Measurements from ENCODE around the gene PRDM10.
A peak's percentile ranks its signal among the peaks of the same experiment; 100 is the strongest.

The PRDM10 gene

DNA sequence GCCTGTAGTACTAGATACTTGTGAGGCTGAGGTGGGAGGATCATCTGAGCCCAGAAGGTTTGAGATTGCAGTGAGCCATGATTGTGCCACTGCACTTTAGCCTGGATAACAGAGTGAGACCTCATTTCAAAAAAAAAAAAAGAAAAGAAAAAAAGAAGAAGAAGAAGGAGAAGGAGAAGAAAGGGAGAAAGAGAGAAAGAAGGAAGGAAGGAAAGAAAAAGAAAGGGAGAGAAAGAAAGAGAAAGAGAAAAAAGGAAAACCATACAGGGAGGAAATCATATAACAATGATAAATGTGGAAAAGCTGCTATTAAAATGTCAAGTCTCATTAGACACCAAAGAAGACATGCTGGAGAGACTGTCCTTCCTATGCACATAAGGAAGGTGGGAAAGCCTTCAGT, 5.7 kb upstream of the PRDM10 start:
- no peak for DNase-seq

DNA sequence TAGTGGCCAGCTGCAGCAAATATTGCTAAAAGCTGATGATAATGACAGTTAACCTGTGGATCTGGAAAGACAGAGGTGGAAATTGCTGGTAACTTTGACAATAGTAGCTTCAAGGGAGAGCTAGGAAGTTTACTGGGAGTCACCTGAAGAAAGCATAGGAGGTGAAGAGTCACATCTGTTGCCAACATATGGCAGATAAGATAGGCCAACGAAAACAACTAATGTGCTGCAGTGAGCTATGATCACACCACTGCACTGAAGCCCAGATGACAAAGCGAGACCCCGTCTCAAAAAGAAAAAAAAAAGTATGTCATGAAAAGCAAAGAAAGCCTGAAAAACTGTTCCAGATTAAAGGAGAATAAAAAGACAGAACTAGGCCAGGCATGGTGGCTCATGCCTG, 4.3 kb upstream of the PRDM10 start:
- no peak for DNase-seq

DNA sequence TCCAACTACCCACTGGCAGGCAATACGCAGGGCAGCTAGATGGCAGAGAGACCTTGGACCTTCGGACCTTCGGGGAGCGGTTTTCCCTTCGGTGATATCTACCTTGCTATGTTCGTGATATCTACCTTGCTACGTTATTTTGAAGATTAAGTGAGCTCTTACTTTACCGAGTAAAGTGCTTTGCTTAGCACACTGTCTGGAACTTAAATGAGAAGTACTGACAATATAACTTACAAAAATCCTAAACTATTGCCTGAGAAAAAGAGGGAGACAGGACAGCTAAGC, 1.0 kb upstream of the PRDM10 start:
- DNase-seq, result no peak

GRCh38 chr11:130002846-130003716, 446 bp upstream of the PRDM10 start:
- peak; percentile 87 for DNase-seq

- DNase-seq, result peak; percentile 31
Measured at GRCh38 chr11:130001461-130002351, 929 bp downstream of the PRDM10 start.

GRCh38 chr11:130000552-130001176, 2.0 kb downstream of the PRDM10 start:
- no peak for DNase-seq

DNA sequence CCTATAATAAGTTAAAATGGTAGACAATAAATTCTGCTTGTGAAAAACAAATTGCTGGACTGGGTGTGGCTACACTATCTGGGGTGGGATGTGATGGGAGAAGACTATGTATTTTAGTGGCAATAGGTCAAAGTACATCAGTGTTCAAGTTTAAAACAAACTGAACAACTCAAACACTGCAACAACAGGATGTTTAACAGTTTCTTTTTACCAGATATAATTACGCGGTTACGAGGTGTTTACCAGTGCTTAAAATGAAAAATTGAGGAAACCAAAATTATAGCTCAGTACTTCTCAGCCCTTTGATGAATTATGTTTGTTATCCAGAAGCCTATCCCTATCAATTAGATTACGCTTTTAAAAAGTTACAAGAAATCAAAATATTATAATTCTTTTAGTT, 3.2 kb downstream of the PRDM10 start:
- no peak for DNase-seq

DNA sequence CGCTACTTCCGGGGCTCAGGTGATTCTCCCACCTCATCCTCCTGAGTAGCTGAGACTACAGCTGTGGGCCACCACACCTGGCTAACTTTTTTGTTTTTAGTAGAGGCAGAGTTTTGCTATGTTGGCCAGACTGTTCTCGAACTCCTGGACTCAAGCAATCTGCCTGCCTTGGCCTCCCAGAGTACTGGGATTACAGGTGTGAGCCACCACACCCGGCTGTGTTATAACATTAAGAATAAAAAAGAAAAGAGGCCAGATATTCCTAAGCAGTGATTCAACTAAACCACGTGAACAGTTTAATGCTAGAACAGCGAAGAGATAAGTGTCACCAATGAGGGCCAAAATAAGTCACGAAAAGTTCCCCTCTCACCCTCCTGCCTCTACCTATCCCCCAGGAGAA, 3.7 kb downstream of the PRDM10 start:
- DNase-seq, result no peak

DNA sequence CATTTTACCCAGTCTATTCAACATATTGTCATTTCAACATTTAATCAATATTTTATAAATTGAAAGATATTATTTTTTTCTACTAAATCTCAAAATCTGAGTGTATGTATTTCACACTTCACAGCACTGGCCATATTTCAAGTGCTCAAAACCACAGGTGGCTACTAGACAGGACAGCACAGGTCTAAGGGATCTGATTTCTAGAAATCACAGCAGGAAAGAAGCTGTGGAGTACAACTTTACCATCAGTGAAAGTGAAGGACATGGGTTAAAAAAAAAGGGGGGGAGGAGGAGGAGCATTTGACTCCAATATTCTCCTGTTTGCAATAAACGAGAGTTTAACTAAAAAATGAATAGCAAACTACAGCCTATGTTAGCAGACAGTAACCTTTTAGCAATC, 4.5 kb downstream of the PRDM10 start:
- no peak for DNase-seq

DNA sequence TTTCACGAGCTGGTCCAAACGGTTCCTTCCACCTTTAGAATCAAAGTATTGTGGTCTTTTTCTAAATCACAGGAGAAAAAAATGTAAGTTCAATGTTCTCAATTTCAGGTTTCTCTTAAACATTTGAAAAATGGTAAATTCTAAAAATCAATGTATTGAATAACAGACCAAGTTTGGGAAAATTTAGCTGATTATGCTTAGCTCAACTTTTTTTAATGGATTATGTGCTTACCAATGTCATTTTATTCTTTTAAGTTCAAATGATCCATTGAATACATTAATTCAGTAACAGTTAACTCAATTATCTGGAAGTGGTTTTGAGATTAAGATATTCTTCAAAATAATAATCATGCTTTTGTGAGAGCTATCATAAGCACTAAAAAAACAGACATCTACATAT, 5.1 kb downstream of the PRDM10 start:
- no peak for DNase-seq

DNA sequence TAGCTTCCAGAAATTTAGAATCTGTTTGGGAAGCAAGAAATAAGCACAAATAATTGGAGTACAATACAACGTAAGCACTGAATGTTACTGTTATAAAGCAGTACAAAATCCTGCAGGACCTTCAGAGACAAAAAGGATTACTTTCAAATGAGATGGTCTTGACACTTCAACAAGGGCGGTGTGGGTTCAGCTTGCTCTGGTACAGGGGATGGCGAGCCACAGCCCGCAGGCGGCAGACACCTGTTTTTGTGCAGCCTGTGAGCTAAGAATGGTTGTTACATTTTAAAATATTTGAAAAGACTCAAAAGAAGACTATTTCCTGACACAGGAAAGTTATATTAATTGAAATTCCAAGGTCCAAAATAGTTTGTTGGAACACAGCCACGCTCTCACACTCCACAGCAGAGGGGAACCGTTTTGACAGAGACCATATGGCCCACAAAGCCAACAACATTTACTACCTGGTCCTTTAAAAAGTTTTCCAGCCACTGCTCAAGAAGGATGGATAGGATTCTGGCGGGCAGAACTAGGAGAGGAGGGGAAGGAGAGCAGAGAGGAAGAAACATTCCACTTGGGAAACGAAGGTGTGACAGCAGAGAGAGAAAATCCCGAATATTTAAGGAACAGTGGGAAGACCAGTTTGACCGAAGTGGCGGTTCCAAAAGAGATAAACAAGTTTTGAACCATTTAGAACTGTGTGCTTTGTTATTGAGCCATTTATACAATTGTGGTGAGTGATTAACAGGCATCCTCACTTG, 6.3 kb downstream of the PRDM10 start:
- no peak for DNase-seq

DNA sequence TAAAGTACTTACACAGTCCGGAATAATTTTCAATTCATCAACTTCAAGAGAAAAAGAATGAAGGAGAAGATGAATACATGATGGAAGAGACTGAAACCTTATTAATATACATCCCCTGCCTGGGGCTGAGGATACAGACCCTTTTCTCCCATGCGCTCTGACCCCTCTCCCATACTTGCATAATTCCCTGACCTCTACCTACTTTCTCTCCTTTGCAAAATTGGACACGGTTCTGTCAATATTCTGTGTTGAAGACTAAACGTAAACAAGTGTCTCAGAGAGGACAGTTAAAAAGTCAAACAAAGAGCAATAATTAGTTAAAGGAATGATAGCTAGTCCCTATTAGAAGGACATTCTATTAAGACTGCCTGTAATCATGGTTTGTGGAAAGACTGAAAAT, 7.5 kb downstream of the PRDM10 start:
- no peak for DNase-seq

DNA sequence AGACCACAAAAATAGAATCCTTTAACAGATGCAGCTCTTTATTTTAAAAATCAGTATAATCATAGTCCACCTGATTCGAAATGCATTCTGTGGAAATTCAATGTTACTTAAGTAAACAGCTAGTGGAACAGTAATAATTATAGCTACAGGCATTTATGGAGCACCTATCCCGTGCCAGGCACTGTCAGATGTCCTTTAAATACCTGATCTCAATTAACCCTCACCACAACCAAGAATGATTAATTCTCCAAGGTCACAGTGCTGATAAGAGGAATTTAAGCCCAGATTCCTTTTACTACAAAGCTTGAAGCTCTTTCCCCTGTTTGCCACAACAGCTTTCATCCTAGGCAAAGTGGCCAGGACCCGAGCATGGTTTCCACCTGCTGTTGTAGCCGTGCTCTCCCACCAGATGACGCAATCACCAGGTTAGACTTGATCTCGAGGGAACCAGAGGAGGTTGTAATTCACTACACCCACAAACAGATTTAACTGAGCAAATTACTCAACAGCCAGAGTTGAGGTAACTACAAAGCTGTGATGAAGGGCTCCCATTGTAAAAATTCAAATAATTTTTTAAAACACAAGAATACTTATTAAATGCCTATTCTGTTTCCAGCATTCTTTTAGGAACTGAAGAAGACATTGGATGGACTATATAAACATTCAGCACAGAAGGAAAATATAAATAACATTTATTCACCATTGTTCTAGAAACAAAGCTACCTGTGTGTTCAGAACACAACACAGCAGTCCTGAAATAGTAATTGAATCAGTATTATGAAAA, 10.3 kb downstream of the PRDM10 start:
- peak; percentile 42 for DNase-seq

GRCh38 chr11:129989149-129989813, 13.4 kb downstream of the PRDM10 start:
- DNase-seq, result no peak

GRCh38 chr11:129987950-129988349, 14.7 kb downstream of the PRDM10 start:
- DNase-seq, result no peak

- no peak for DNase-seq
Measured at GRCh38 chr11:129985823-129986222, 16.8 kb downstream of the PRDM10 start.

DNA sequence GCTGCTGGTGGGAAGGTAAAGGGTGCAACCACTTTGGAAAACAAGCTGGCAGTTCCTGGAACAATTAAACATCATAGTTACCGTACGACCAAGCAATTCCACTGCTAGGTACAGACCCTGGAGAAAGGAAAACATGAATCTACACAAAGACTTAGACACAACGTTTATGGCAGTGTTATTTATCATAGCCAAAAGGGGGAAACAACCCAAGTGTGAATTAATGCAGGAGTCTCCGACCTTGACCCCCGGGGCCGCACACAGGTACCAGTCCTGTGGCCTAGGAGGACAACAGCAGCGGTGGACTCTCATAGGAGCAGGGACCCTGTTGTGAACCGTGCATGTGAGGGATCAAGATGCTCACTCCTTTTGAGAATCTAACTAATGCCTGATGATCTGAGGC, 22.5 kb downstream of the PRDM10 start:
- no peak for DNase-seq

DNA sequence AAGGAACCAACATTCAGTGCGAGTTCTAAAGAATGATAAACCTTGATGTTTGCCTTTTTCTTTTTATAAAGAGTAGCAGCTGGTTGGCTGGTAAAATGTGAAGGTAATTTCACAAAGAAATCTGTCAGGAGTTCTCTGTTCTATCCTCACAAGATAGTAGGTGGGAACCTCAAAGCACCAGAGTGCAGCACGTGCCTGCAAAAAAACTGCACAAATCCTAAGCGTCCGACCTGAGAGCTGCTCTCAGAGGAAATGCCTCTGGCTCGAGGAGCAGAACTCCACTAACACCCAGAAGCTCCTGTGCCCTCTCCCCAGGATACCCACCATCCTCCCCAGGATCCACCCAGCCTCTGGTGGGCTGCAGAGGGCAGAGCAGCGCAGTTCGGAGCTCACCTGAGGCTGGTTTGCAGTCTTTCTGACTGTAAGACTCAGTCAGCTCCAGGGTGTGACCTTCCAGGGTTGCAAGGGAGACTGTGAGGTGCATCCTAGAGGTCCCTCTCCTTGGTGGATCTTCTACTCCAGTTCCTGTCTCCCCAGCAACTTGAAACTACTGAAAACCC, 23.5 kb downstream of the PRDM10 start:
- no peak for DNase-seq

DNA sequence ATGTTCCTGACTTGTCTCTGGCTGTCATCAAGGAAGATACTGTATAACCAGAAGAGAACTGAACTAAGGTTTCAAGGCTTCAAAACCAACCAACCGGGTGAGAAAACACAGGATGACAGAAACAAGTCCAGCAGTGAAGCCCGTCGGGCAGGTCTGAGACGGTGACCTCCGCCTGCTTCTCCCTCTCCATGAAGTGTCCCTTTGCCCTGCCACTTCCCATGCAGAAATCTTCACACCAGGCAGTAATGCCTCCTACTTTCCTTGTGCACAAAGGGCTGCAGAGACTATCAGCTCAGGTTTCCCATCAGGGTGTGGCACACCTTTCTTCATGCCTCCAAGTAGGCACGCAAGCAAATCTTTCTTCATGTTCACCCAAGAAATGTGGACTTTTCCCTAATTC, 24.2 kb downstream of the PRDM10 start:
- DNase-seq, result no peak

DNA sequence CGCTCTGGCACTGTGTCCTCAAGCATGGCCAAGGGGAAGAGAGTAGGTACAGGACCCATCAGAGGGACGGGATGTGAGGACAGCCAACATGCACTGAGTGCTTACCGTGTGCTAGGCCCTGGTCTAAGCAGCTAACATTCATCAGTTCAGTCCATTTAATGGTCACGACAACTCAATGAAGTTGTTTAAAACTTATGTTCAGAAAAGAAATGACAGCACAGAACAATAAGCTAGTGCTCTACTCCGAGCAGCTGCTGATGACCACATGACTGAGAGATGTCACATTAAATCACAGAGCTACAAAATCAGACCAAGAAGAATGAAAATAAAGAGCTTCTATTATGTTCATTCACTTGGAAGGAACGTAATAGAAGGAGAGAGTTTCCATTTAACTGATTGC, 26.3 kb downstream of the PRDM10 start:
- DNase-seq, result no peak

DNA sequence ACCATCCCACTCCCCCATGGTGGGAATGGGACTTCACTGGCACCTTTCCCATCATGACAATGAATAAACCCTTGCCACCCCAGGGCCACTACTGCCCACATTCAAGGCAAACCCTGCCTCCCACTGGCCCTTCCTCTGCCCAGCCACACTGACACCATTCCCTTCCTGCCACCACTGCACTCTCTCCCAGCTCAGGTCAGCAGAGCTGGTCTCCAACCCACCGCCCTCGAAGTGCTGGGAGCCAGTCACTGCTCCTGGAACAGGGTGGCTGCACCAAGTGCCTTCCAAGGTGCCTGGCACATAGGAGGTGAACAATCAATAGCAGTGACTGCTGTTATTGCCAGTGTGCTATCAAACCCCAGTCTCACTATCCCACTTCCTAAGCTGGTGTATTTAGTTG, 27.1 kb downstream of the PRDM10 start:
- no peak for DNase-seq
